ENCODE measurements around the gene CTDP1. TPM values are rescaled to one million over a fixed set of nuclear protein-coding genes. Genes with fewer than 3 reads are reported as not detected.

The CTDP1 gene
- total RNA-seq, 2 experiments from 2014 or later, result 69.0 to 79.6 TPM

- ATAC-seq (ENCODE audit: poor library complexity) (no peak), DNase-seq (no peak)
- Histone ChIP-seq H3K27me3 (ENCODE audit: control insufficient read depth in 1 of 2, insufficient read depth in 2 of 2, low read length in 2 of 2) (peaks cover 4 to 16% of the 10 kb centered on the region in 2 experiments), H3K4me3 (ENCODE audit: low read length) (no peak overlapping the region), H3K4me1 (ENCODE audit: insufficient read depth, low read length) (no peaks in the 10 kb centered on the region), H3K9me3 (ENCODE audit: control insufficient read depth in 1 of 2, insufficient read depth in 1 of 2, low read length in 2 of 2) (peaks cover 0 to 19% of the 10 kb centered on the region in 2 experiments), H3K36me3 (ENCODE audit: insufficient read depth, low read length) (no peaks in the 10 kb centered on the region), H3K27ac (ENCODE audit: low read depth in 1 of 2, low read length in 2 of 2) (no peak overlapping the region)
- intact Hi-C loops (cut with DNase I, micrococcal nuclease), result no loop called here
- H3K36me3 Mint-ChIP-seq (ENCODE audit: low read depth), result no peaks in the 10 kb centered on the region
- H3K4me1 Mint-ChIP-seq (ENCODE audit: low read depth), result no peaks in the 10 kb centered on the region
- peaks cover 3% of the 10 kb centered on the region for H3K9me3 Mint-ChIP-seq
- no peak overlapping the region for H3K4me3 Mint-ChIP-seq
- H3K27me3 Mint-ChIP-seq, result peaks cover 26% of the 10 kb centered on the region
- TF ChIP-seq CTCF (IDR thresholded peaks at IDR 0.05), result no peak
- CTCF ChIA-PET, result no interaction called here
- POLR2A ChIA-PET, result no interaction called here
- H3K27ac Mint-ChIP-seq, result no peak overlapping the region
Measured at GRCh38 chr18:79637181-79637920, 42.3 kb upstream of the CTDP1 start.

GRCh38 chr18:79637921-79638909 lies 41.4 kb upstream of the CTDP1 start:
- H3K27me3 ChIP-seq (ENCODE audit: control insufficient read depth in 1 of 2, insufficient read depth in 2 of 2, low read length in 2 of 2), result peaks cover 4 to 16% of the 10 kb centered on the region in 2 experiments
- peaks cover 4% of the 10 kb centered on the region for H3K4me1 ChIP-seq (ENCODE audit: insufficient read depth, low read length)
- peaks cover 26% of the 10 kb centered on the region for H3K27me3 Mint-ChIP-seq
- no peak overlapping the region for H3K4me3 Mint-ChIP-seq
- no peak overlapping the region for H3K4me3 ChIP-seq (ENCODE audit: low read length)
- intact Hi-C loops (cut with DNase I, micrococcal nuclease), result no loop called here
- H3K36me3 Mint-ChIP-seq (ENCODE audit: low read depth), result no peaks in the 10 kb centered on the region
- H3K9me3 ChIP-seq (ENCODE audit: control insufficient read depth in 1 of 2, insufficient read depth in 1 of 2, low read length in 2 of 2), result peaks cover 0 to 19% of the 10 kb centered on the region in 2 experiments
- ATAC-seq (ENCODE audit: poor library complexity) (no peak), DNase-seq (no peak)
- no peak overlapping the region for H3K27ac ChIP-seq (ENCODE audit: low read depth in 1 of 2, low read length in 2 of 2)
- ChIA-PET POLR2A (no interaction called here), CTCF (no interaction called here)
- no peaks in the 10 kb centered on the region for H3K36me3 ChIP-seq (ENCODE audit: insufficient read depth, low read length)
- peaks cover 3% of the 10 kb centered on the region for H3K9me3 Mint-ChIP-seq
- no peak overlapping the region for H3K27ac Mint-ChIP-seq
- no peak for TF ChIP-seq CTCF (IDR thresholded peaks at IDR 0.05)
- H3K4me1 Mint-ChIP-seq (ENCODE audit: low read depth), result no peaks in the 10 kb centered on the region

- no peaks in the 10 kb centered on the region for H3K36me3 Mint-ChIP-seq (ENCODE audit: low read depth)
- CTCF ChIA-PET, result no interaction called here
- H3K27ac Mint-ChIP-seq, result no peak overlapping the region
- peaks cover 26% of the 10 kb centered on the region for H3K27me3 Mint-ChIP-seq
- H3K9me3 ChIP-seq (ENCODE audit: control insufficient read depth in 1 of 2, insufficient read depth in 1 of 2, low read length in 2 of 2), result peaks cover 0 to 11% of the 10 kb centered on the region in 2 experiments
- no peak for TF ChIP-seq CTCF (IDR thresholded peaks at IDR 0.05)
- POLR2A ChIA-PET, result no interaction called here
- no peaks in the 10 kb centered on the region for H3K36me3 ChIP-seq (ENCODE audit: insufficient read depth, low read length)
- H3K27me3 ChIP-seq (ENCODE audit: control insufficient read depth in 1 of 2, insufficient read depth in 2 of 2, low read length in 2 of 2), result peaks cover 4 to 16% of the 10 kb centered on the region in 2 experiments
- no peaks in the 10 kb centered on the region for H3K4me1 Mint-ChIP-seq (ENCODE audit: low read depth)
- H3K4me1 ChIP-seq (ENCODE audit: insufficient read depth, low read length), result peaks cover 12% of the 10 kb centered on the region
- no peak overlapping the region for H3K4me3 Mint-ChIP-seq
- no peak overlapping the region for H3K4me3 ChIP-seq (ENCODE audit: low read length)
- DNase-seq (no peak), ATAC-seq (ENCODE audit: poor library complexity) (no peak)
- no peaks in the 10 kb centered on the region for H3K9me3 Mint-ChIP-seq
- intact Hi-C loops (cut with DNase I, micrococcal nuclease), result no loop called here
- no peak overlapping the region for H3K27ac ChIP-seq (ENCODE audit: low read depth in 1 of 2, low read length in 2 of 2)
Measured at GRCh38 chr18:79639072-79639829, 40.4 kb upstream of the CTDP1 start.
